Stomach (tissue), 9 donors: ENCODE results near the gene NLRP3. TPM values are rescaled to one million over a fixed set of nuclear protein-coding genes. Genes with fewer than 3 reads are reported as not detected.

ENCODE experiments used
- DNase-seq, 2 donors: peaks; one replicate each; pipeline versions ENCODE4 v3.0.0 to v3.0.0-alpha.2; 2013 to 2019
- H3K27ac ChIP-seq, 5 donors: fragments of 200-600 bp in 4 of 5; sonication (generic) in 4 of 5; one replicate each; pipeline ENCODE4 v1.5.1; 2013 to 2019; ENCODE audit warnings: mild to moderate bottlenecking in 1 of 5, moderate library complexity in 1 of 5
- H3K27me3 ChIP-seq, 3 donors: fragments of 200-600 bp; sonication (generic); one replicate each; pipeline ENCODE4 v1.5.1; 2017 to 2019; ENCODE audit warnings: mixed run types in 1 of 3
- H3K36me3 ChIP-seq, 4 donors: fragments of 200-600 bp; sonication (generic); 1 replicate in 3 of 4; 2 replicates in 1 of 4; pipeline ENCODE4 v1.5.1; 2016 to 2019
- H3K4me1 ChIP-seq, 4 donors: fragments of 200-600 bp; sonication (generic); one replicate each; pipeline ENCODE4 v1.5.1; 2016 to 2019
- H3K4me3 ChIP-seq, 4 donors: fragments of 200-600 bp; sonication (generic) in 3 of 4; one replicate each; pipeline ENCODE4 v1.5.1; 2016 to 2019; ENCODE audit warnings: mild to moderate bottlenecking in 1 of 4
- H3K9me3 ChIP-seq, 4 donors: fragments of 200-600 bp; sonication (generic); one replicate each; pipeline ENCODE4 v1.5.1; 2016 to 2019
- EP300 ChIP-seq: sonication (generic); formaldehyde crosslinking; IDR thresholded peaks from one replicate; pipeline ENCODE4 v1.6.1; 2017; ENCODE audit warnings: antibody characterized with exemption
- POLR2A ChIP-seq, 4 donors: fragments of 450-650 bp; IDR thresholded peaks; one replicate each; pipeline ENCODE4 v1.6.1; 2016; ENCODE audit warnings: antibody characterized with exemption in 4 of 4, control low read depth in 2 of 4, mild to moderate bottlenecking in 1 of 4, moderate library complexity in 1 of 4
- POLR2AphosphoS5 ChIP-seq, 3 donors: sonication (generic); formaldehyde crosslinking; IDR thresholded peaks; one replicate each; pipeline ENCODE4 v1.6.1; 2016; ENCODE audit warnings: antibody characterized with exemption in 3 of 3
- whole genome bisulfite sequencing, 5 donors: extraction: QIAGEN DNeasy Blood & Tissue Kit in 3 of 5; methylation state at CpG; one replicate each; pipeline versions ENCODE4 v1.1.5 to v1.1.7; 2013 to 2018; 5-methylcytosine and 5-hydroxymethylcytosine counted together
- intact Hi-C: fragments of 100-400 bp; cut with DNase I; formaldehyde crosslinking; loops from one replicate; pipeline ENCODE4 v1.15.1; 2023; ENCODE audit warnings: low total_unique reads
- polyA plus RNA-seq, 3 donors: library from polyadenylated mRNA; stranded (reverse); fragments of 200-250 nt; gene quantifications; one replicate each; pipeline ENCODE4 v1.2.3, GENCODE V29; 2013
- total RNA-seq, 5 donors: library from RNA; depleted of rRNA; stranded (reverse); fragments of >200 nt; gene quantifications; one replicate each; pipeline versions ENCODE4 v1.1.0 to v1.2.3, GENCODE V29; 2014 to 2016
- TF ChIP-seq, protein P1 (sequence below), 7 experiments: fragments of 450-650 bp in 4 of 7; fragments of 200-600 bp in 3 of 7; sonication (generic) in 3 of 7; IDR thresholded peaks; one replicate each; pipeline ENCODE4 v1.5.1; 2016 to 2019; ENCODE audit warnings: antibody characterized with exemption in 7 of 7, control low read depth in 2 of 7, mild to moderate bottlenecking in 1 of 7
- donor health status: healthy with polysubstance abuse.
- donor health status: Bipolar disorder and iron deficiency.
- donor health status: healthy.

NLRP3 gene
- total and polyA plus RNA-seq, 8 donors = under 0.01 to 5.5 (median 2.0) TPM; not detected in 1

DNA sequence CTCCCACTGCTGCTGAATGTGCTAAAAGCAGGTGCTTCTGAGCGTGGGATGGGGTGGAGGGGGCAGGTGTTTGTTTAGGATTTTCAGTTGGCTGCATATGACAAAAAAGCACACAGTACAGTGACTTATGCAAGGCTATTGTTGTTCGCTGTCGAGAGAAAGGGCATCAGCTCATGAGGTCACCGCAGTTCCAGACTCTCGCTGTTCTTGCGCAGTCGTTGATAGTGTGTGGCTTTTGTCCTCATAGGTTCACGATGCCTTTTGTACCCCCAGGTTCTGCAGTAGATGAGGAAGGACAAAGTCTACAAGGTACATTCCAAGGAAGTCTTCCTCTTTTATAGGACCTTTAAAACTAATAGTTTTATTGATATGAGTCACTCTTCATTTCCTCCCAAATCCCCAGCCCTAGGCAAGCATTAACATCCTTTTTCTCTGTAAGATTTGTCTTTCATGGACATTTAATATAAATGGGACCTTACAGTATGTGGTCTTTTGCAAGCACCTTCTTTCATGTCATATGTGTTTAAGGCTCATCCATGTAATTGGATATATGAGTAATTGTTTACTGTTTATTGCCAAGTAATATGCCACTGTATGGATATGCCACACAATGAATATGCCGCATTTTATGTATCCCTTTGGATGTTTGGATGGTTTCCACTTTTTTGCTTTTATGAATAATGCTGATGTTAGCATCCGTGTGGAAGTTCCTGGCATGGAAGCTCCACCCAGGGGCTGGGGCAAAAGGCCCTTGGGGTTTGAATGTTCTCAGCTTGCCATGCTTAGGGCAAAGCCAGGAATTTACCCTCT lies 14.5 kb upstream of the NLRP3 start:
- intact Hi-C loops = no loop called here
- H3K36me3 ChIP-seq = no peaks in the 10 kb centered on the region

GRCh38 chr1:247402120-247402675 lies 13.8 kb upstream of the NLRP3 start:
- WGBS, 5 donors = 74 to 87% (median 81%) methylated on average over 7 of the region's 7 CpGs
- Histone ChIP-seq H3K36me3 (no peaks in the 10 kb centered on the region), H3K4me3 (no peak overlapping the region), H3K27me3 (no peaks in the 10 kb centered on the region), H3K4me1 (no peaks in the 10 kb centered on the region), H3K27ac (no peak overlapping the region), H3K9me3 (no peaks in the 10 kb centered on the region)
- DNase-seq = no peak
- intact Hi-C loops = no loop called here
- TF ChIP-seq POLR2A (IDR thresholded peaks at IDR 0.05) (no peak), EP300 (no peak), POLR2AphosphoS5 (IDR thresholded peaks at IDR 0.05) (no peak)
- TF ChIP-seq, protein P1, sequence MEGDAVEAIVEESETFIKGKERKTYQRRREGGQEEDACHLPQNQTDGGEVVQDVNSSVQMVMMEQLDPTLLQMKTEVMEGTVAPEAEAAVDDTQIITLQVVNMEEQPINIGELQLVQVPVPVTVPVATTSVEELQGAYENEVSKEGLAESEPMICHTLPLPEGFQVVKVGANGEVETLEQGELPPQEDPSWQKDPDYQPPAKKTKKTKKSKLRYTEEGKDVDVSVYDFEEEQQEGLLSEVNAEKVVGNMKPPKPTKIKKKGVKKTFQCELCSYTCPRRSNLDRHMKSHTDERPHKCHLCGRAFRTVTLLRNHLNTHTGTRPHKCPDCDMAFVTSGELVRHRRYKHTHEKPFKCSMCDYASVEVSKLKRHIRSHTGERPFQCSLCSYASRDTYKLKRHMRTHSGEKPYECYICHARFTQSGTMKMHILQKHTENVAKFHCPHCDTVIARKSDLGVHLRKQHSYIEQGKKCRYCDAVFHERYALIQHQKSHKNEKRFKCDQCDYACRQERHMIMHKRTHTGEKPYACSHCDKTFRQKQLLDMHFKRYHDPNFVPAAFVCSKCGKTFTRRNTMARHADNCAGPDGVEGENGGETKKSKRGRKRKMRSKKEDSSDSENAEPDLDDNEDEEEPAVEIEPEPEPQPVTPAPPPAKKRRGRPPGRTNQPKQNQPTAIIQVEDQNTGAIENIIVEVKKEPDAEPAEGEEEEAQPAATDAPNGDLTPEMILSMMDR (IDR thresholded peaks at IDR 0.05) = no peak

More for the DNA sequence above, 14.5 kb upstream of the NLRP3 start:
- H3K4me1 ChIP-seq = no peaks in the 10 kb centered on the region
- H3K27ac ChIP-seq = no peak overlapping the region
- no peak for TF ChIP-seq POLR2AphosphoS5 (IDR thresholded peaks at IDR 0.05)
- TF ChIP-seq EP300 = no peak
- no peak for TF ChIP-seq POLR2A (IDR thresholded peaks at IDR 0.05)
- H3K27me3 ChIP-seq = no peaks in the 10 kb centered on the region
- no peaks in the 10 kb centered on the region for H3K9me3 ChIP-seq
- no peak overlapping the region for H3K4me3 ChIP-seq
- WGBS, 5 donors = 50 to 73% (median 60%) methylated on average over 10 of the region's 10 CpGs
- no peak for DNase-seq

GRCh38 chr1:247406014-247406656 lies 9.8 kb upstream of the NLRP3 start:
- no peak for DNase-seq
- intact Hi-C loops = no loop called here
- H3K4me1 ChIP-seq = no peaks in the 10 kb centered on the region
- no peaks in the 10 kb centered on the region for H3K27me3 ChIP-seq
- H3K4me3 ChIP-seq = no peak overlapping the region
- no peaks in the 10 kb centered on the region for H3K9me3 ChIP-seq
- H3K27ac ChIP-seq = no peak overlapping the region
- WGBS, 5 donors = 86 to 94% (median 91%) methylated on average over 28 to 40 of the region's 40 CpGs
- H3K36me3 ChIP-seq = no peaks in the 10 kb centered on the region
- TF ChIP-seq EP300 = no peak
- no peak for TF ChIP-seq POLR2AphosphoS5 (IDR thresholded peaks at IDR 0.05)
- TF ChIP-seq POLR2A (IDR thresholded peaks at IDR 0.05) = no peak
- TF ChIP-seq, protein P1 (IDR thresholded peaks at IDR 0.05) = no peak

DNA sequence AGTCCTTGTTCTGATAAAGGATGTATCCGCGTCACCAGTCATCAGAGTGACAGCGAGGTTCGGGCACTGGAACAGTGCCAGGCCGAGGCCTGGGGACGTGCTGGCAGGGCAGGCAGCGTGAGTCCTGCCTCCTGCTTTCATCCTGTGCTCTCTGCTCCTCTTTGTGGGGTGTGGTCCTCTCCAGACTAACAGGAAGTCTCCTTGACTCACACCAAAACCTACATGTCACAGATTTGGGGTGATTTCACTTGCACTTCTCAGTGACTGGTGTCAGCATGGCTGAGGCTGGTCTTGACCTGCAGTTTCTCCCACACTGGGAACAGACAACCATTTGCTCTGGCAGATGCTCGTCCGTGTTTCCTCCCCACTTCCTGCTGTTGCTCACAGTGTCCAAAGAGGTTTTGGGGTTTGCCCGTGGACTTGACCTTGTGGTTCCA lies 8.8 kb upstream of the NLRP3 start:
- intact Hi-C loops = no loop called here
- peak overlapping the region in 2 of 5 donors; percentile 9 to 38 for H3K27ac ChIP-seq
- WGBS, 5 donors = 46 to 69% (median 64%) methylated on average over 9 to 10 of the region's 10 CpGs

More for the DNA sequence above, 8.8 kb upstream of the NLRP3 start:
- H3K36me3 ChIP-seq = no peaks in the 10 kb centered on the region
- TF ChIP-seq POLR2AphosphoS5 (IDR thresholded peaks at IDR 0.05) (no peak), POLR2A (IDR thresholded peaks at IDR 0.05) (no peak), EP300 (no peak)
- TF ChIP-seq, protein P1 (IDR thresholded peaks at IDR 0.05) = no peak
- H3K4me1 ChIP-seq = no peaks in the 10 kb centered on the region
- peak; percentile 28 to 36 for DNase-seq
- no peak overlapping the region for H3K4me3 ChIP-seq
- H3K9me3 ChIP-seq = no peaks in the 10 kb centered on the region
- H3K27me3 ChIP-seq = no peaks in the 10 kb centered on the region
